ENCODE measurements around the gene HYAL3. TPM values are rescaled to one million over a fixed set of nuclear protein-coding genes. Genes with fewer than 3 reads are reported as not detected.

Gene HYAL3
- total and polyA plus RNA-seq, 2 of the 13 experiments (the other 11 are each of a cell fraction or from before 2014, with no cell fraction given), result 5.5 to 10.4 TPM

DNA sequence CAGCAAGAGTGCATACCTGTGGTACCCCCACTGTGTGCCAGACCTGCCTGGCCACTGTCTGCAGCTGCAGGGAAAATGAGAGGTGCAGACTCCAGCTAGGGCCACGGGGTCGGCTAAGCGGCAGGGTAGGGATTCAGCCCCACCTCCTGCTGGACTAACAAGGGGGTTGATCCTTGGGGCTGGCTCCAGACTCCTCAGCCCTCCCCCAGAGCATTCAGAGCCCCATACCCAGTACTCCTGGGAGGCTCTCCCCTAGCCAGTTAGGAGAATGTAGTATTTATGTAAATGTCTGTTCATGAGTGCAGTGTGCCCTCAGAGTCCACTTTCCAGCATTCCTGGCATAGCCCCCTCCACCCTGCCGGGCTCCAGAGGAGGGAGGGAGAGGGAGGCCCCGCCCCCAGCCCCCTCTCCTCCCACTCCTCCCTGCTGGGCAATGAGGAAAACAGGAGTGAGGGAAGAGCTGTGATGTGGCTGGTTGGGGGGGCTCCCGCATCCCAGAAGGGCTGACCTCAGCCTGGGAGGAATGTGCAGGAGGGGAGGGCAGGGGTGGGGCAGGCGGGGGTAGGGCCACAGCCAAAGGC, 34.7 kb downstream of the HYAL3 start (continued):
- TF ChIP-seq, protein P1, sequence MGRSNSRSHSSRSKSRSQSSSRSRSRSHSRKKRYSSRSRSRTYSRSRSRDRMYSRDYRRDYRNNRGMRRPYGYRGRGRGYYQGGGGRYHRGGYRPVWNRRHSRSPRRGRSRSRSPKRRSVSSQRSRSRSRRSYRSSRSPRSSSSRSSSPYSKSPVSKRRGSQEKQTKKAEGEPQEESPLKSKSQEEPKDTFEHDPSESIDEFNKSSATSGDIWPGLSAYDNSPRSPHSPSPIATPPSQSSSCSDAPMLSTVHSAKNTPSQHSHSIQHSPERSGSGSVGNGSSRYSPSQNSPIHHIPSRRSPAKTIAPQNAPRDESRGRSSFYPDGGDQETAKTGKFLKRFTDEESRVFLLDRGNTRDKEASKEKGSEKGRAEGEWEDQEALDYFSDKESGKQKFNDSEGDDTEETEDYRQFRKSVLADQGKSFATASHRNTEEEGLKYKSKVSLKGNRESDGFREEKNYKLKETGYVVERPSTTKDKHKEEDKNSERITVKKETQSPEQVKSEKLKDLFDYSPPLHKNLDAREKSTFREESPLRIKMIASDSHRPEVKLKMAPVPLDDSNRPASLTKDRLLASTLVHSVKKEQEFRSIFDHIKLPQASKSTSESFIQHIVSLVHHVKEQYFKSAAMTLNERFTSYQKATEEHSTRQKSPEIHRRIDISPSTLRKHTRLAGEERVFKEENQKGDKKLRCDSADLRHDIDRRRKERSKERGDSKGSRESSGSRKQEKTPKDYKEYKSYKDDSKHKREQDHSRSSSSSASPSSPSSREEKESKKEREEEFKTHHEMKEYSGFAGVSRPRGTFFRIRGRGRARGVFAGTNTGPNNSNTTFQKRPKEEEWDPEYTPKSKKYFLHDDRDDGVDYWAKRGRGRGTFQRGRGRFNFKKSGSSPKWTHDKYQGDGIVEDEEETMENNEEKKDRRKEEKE (IDR thresholded peaks at IDR 0.05), result no peak
- TF ChIP-seq, protein P2, sequence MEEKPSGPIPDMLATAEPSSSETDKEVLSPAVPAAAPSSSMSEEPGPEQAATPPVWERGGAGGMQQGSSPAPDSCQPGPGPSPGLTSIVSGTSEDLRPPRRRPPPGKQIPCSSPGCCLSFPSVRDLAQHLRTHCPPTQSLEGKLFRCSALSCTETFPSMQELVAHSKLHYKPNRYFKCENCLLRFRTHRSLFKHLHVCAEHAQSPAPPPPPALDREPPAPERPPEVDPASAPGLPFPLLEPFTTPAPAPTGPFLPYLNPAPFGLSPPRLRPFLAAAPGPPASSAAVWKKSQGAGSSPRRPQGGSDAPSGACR (CRISPR knock-in tag; IDR thresholded peaks at IDR 0.05), result no peak
- TF ChIP-seq ZFP37 (CRISPR knock-in tag; IDR thresholded peaks at IDR 0.05; ENCODE audit: borderline replicate concordance) (no peak), ISL2 (CRISPR knock-in tag; IDR thresholded peaks at IDR 0.05) (peak; percentile 37; the same call in 1 of the 2 replicates), ZNF547 (CRISPR knock-in tag; IDR thresholded peaks at IDR 0.05) (no peak), ATM (IDR thresholded peaks at IDR 0.05; ENCODE audit: borderline replicate concordance) (no peak), ZFP36L1 (CRISPR knock-in tag; IDR thresholded peaks at IDR 0.05) (no peak), HNRNPUL1 (IDR thresholded peaks at IDR 0.05; ENCODE audit: low read depth, low read length) (no peak), PLRG1 (conservative IDR thresholded peaks at IDR 0.05) (no peak), FLYWCH1 (CRISPR knock-in tag; IDR thresholded peaks at IDR 0.05) (no peak), ARHGAP35 (CRISPR knock-in tag; IDR thresholded peaks at IDR 0.05; ENCODE audit: borderline replicate concordance) (no peak), KAT2B (IDR thresholded peaks at IDR 0.05; ENCODE audit: borderline replicate concordance, low read depth, low read length) (no peak), RFXAP (CRISPR knock-in tag; IDR thresholded peaks at IDR 0.05; ENCODE audit: borderline replicate concordance) (no peak), ZNF24 (IDR thresholded peaks at IDR 0.05) (no peak), ZNF143 (CRISPR knock-in tag; IDR thresholded peaks at IDR 0.05) (no peak), NFYB (CRISPR knock-in tag; IDR thresholded peaks at IDR 0.05) (no peak), ZNF546 (CRISPR knock-in tag; conservative IDR thresholded peaks at IDR 0.05) (no peak), HHEX (CRISPR knock-in tag; IDR thresholded peaks at IDR 0.05) (no peak)
- TF ChIP-seq, protein P3, sequence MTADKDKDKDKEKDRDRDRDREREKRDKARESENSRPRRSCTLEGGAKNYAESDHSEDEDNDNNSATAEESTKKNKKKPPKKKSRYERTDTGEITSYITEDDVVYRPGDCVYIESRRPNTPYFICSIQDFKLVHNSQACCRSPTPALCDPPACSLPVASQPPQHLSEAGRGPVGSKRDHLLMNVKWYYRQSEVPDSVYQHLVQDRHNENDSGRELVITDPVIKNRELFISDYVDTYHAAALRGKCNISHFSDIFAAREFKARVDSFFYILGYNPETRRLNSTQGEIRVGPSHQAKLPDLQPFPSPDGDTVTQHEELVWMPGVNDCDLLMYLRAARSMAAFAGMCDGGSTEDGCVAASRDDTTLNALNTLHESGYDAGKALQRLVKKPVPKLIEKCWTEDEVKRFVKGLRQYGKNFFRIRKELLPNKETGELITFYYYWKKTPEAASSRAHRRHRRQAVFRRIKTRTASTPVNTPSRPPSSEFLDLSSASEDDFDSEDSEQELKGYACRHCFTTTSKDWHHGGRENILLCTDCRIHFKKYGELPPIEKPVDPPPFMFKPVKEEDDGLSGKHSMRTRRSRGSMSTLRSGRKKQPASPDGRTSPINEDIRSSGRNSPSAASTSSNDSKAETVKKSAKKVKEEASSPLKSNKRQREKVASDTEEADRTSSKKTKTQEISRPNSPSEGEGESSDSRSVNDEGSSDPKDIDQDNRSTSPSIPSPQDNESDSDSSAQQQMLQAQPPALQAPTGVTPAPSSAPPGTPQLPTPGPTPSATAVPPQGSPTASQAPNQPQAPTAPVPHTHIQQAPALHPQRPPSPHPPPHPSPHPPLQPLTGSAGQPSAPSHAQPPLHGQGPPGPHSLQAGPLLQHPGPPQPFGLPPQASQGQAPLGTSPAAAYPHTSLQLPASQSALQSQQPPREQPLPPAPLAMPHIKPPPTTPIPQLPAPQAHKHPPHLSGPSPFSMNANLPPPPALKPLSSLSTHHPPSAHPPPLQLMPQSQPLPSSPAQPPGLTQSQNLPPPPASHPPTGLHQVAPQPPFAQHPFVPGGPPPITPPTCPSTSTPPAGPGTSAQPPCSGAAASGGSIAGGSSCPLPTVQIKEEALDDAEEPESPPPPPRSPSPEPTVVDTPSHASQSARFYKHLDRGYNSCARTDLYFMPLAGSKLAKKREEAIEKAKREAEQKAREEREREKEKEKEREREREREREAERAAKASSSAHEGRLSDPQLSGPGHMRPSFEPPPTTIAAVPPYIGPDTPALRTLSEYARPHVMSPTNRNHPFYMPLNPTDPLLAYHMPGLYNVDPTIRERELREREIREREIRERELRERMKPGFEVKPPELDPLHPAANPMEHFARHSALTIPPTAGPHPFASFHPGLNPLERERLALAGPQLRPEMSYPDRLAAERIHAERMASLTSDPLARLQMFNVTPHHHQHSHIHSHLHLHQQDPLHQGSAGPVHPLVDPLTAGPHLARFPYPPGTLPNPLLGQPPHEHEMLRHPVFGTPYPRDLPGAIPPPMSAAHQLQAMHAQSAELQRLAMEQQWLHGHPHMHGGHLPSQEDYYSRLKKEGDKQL (CRISPR knock-in tag; IDR thresholded peaks at IDR 0.05; ENCODE audit: low read depth), result no peak
